ENCODE data around the gene NEK10. TPM values are rescaled to one million over a fixed set of nuclear protein-coding genes. Genes with fewer than 3 reads are reported as not detected.

NEK10 gene
- total RNA-seq, 1 experiment from 2014 or later: 1.2 TPM

GRCh38 chr3:27335571-27335970, 33.6 kb downstream of the NEK10 start:
- BruUV-seq (replicated peaks): no TSS peak
- Histone ChIP-seq H3K9me3 (ENCODE audit: control insufficient read depth in 1 of 2, insufficient read depth in 1 of 2, low read depth in 1 of 2, low read length in 2 of 2) (no peaks in the 10 kb centered on the region), H3K79me2 (ENCODE audit: insufficient read depth, low read length) (no peaks in the 10 kb centered on the region), H3K9me2 (ENCODE audit: insufficient read depth) (no peaks in the 10 kb centered on the region), H3K4me2 (ENCODE audit: low read length) (no peak overlapping the region), H3K4me3 (replicated peaks in 1 of 2; ENCODE audit: low read depth in 1 of 2, low read length in 2 of 2) (no peak overlapping the region), H3K27ac (ENCODE audit: low read depth, low read length) (no peak overlapping the region), H3K36me3 (ENCODE audit: control insufficient read depth in 1 of 2, insufficient read depth in 2 of 2, low read length in 2 of 2) (no peaks in the 10 kb centered on the region), H2AFZ (ENCODE audit: low read depth, low read length, poor library complexity, severe bottlenecking) (no peak overlapping the region), H3K9ac (ENCODE audit: low read length) (no peak overlapping the region), H3K4me1 (ENCODE audit: control insufficient read depth in 1 of 2, insufficient read depth in 2 of 2, low read length in 2 of 2) (no peaks in the 10 kb centered on the region), H4K20me1 (ENCODE audit: insufficient read depth) (no peaks in the 10 kb centered on the region), H3K27me3 (ENCODE audit: insufficient read depth, low read length) (no peaks in the 10 kb centered on the region)
- ChIA-PET POLR2A (no interaction called here), CTCF (no interaction called here), RAD21 (ENCODE audit: low non-redundant PET in 1 of 2, low total read pairs in 2 of 2, uncharacterized antibody in 2 of 2, unreplicated experiment in 2 of 2) (no interaction called here)
- TF ChIP-seq ELF1 (IDR thresholded peaks at IDR 0.05; ENCODE audit: borderline replicate concordance, low read depth) (no peak), SRF (IDR thresholded peaks at IDR 0.05; ENCODE audit: low read depth) (no peak), ZBTB33 (IDR thresholded peaks at IDR 0.05; ENCODE audit: extremely low read depth, insufficient replicate concordance, low read length) (no peak), SP1 (IDR thresholded peaks at IDR 0.05; ENCODE audit: low read depth) (no peak), SIN3A (IDR thresholded peaks at IDR 0.05; ENCODE audit: low read depth) (no peak), CEBPB (IDR thresholded peaks at IDR 0.05; ENCODE audit: low read depth) (no peak), CTCF (IDR thresholded peaks at IDR 0.05 in 2 of 3, conservative IDR thresholded peaks at IDR 0.05 in 1 of 3; ENCODE audit: borderline replicate concordance in 1 of 3, insufficient read depth in 1 of 3, low read depth in 2 of 3, low read length in 2 of 3) (no peak), ATF3 (IDR thresholded peaks at IDR 0.05) (no peak), CBX3 (IDR thresholded peaks at IDR 0.05; ENCODE audit: low read depth) (no peak), RAD21 (IDR thresholded peaks at IDR 0.05; ENCODE audit: low read depth) (no peak)
- ATAC-seq (no peak), DNase-seq (ENCODE audit: low read depth, low spot score) (no peak)
- intact Hi-C loops (cut with micrococcal nuclease): no loop called here
